K562 (cell line): ENCODE data around the gene TECPR2. TPM values are rescaled to one million over a fixed set of nuclear protein-coding genes. Genes with fewer than 3 reads are reported as not detected.

ENCODE experiments used
- BHLHE40 ChIP-seq: IDR thresholded peaks from 2 replicates; pipeline ENCODE4 v1.6.1; 2011; ENCODE audit warnings: low read length, improper control_type of control experiment
- CREB5 ChIP-seq: fragments of 250-450 bp; sonication (Bioruptor Pico); IDR thresholded peaks from 2 replicates; pipeline ENCODE4 v1.5.0; 2020; ENCODE audit warnings: mild to moderate bottlenecking
- ELF4 ChIP-seq: fragments of 450-650 bp; formaldehyde crosslinking; IDR thresholded peaks from 2 replicates; pipeline ENCODE4 v1.4.0; 2022; ENCODE audit warnings: missing genetic modification characterization
- ETV1 ChIP-seq: fragments of 450-650 bp; conservative IDR thresholded peaks from 2 replicates; pipeline ENCODE4 v1.6.1; 2016; ENCODE audit warnings: missing genetic modification characterization, control low read depth, low read depth, missing compliant biosample characterization
- FOSL1 ChIP-seq: fragments of 200-800 bp; sonication (Bioruptor generic); conservative IDR thresholded peaks from 2 replicates; pipeline ENCODE4 v1.6.1; 2016; ENCODE audit warnings: missing genetic modification characterization, missing compliant biosample characterization
- HMGN3 ChIP-seq: IDR thresholded peaks from 2 replicates; pipeline ENCODE4 v1.6.1; 2011; ENCODE audit warnings: borderline replicate concordance, low read depth, mild to moderate bottlenecking, mixed read lengths, low read length; ENCODE audit not compliant: insufficient read length; ENCODE audit errors: extremely low read depth
- MED1 ChIP-seq: sonication (generic); formaldehyde crosslinking; IDR thresholded peaks from 2 replicates; pipeline ENCODE4 v1.8.1; 2023; ENCODE audit warnings: missing genetic modification reagents, borderline replicate concordance
- NFIC ChIP-seq: fragments of 450-650 bp; IDR thresholded peaks from 2 replicates; pipeline ENCODE4 v1.6.1; 2017; ENCODE audit warnings: mild to moderate bottlenecking, inconsistent platforms
- POLR2AphosphoS5 ChIP-seq: IDR thresholded peaks from 2 replicates; pipeline ENCODE4 v1.6.1; 2011; ENCODE audit warnings: mild to moderate bottlenecking, low read depth, low read length, moderate library complexity; ENCODE audit not compliant: control insufficient read depth, insufficient read depth
- PRDM10 ChIP-seq: fragments of 450-650 bp; IDR thresholded peaks from 2 replicates; pipeline ENCODE4 v1.6.1; 2018; ENCODE audit not compliant: partially characterized antibody
- PRPF4 ChIP-seq: fragments of 200-400 bp; formaldehyde crosslinking; IDR thresholded peaks from one replicate; pipeline ENCODE4 v1.6.1; 2017; ENCODE audit warnings: low read length, low read depth, mild to moderate bottlenecking; ENCODE audit not compliant: insufficient read depth, poor library complexity, severe bottlenecking
- RBM14 ChIP-seq: fragments of 200-400 bp; formaldehyde crosslinking; IDR thresholded peaks from 2 replicates; pipeline ENCODE4 v1.6.1; 2018; ENCODE audit warnings: low read depth, mild to moderate bottlenecking, low read length, moderate library complexity, borderline replicate concordance; ENCODE audit not compliant: insufficient read depth
- RFX7 ChIP-seq: fragments of 250-450 bp; sonication (Bioruptor Pico); IDR thresholded peaks from 2 replicates; pipeline ENCODE4 v1.5.1; 2021; ENCODE audit warnings: mild to moderate bottlenecking
- SMARCB1 ChIP-seq: IDR thresholded peaks from 2 replicates; pipeline ENCODE4 v1.6.1; 2011; ENCODE audit warnings: improper control_type of control experiment, low read depth; ENCODE audit not compliant: insufficient read length
- SMC3 ChIP-seq: conservative IDR thresholded peaks from 2 replicates; pipeline ENCODE4 v1.6.1; 2011; ENCODE audit warnings: low read depth, low read length, improper control_type of control experiment; ENCODE audit not compliant: insufficient read depth
- YY1 ChIP-seq, 3 experiments: IDR thresholded peaks; 2 replicates each; pipeline ENCODE4 v1.6.1; 2011; ENCODE audit warnings: low read length in 2 of 3, mild to moderate bottlenecking in 2 of 3, moderate library complexity in 2 of 3, borderline replicate concordance in 1 of 3, control low read depth in 1 of 3, low read depth in 1 of 3; ENCODE audit not compliant: insufficient read depth in 3 of 3, insufficient replicate concordance in 2 of 3, control insufficient read depth in 1 of 3, insufficient read length in 1 of 3; ENCODE audit errors: extremely low read depth in 1 of 3
- ZNF12 ChIP-seq: sonication (generic); formaldehyde crosslinking; IDR thresholded peaks from 2 replicates; pipeline ENCODE4 v1.4.0; 2020; ENCODE audit warnings: mild to moderate bottlenecking, missing genetic modification reagents
- ZNF282 ChIP-seq: sonication (generic); formaldehyde crosslinking; IDR thresholded peaks from 2 replicates; pipeline ENCODE4 v1.8.1; 2023; ENCODE audit warnings: missing genetic modification reagents
- ZNF57 ChIP-seq: fragments of 450-650 bp; formaldehyde crosslinking; IDR thresholded peaks from 2 replicates; pipeline ENCODE4 v1.4.0; 2020; ENCODE audit warnings: mild to moderate bottlenecking, moderate library complexity
- ZNF778 ChIP-seq: fragments of 450-650 bp; formaldehyde crosslinking; IDR thresholded peaks from 2 replicates; pipeline ENCODE4 v1.4.0; 2020; ENCODE audit warnings: mild to moderate bottlenecking, moderate library complexity
- polyA plus RNA-seq, 8 experiments: library from polyadenylated mRNA; depleted of rRNA in 4 of 8; stranded (reverse) in 5 of 8; unstranded in 3 of 8; fragments of >200 nt; fragmentation: Nextera tagmentation in 2 of 8; fragmentation: Illumina TruSeq in 1 of 8; extraction: Ambion mirVana in 2 of 8; extraction: Trizol in 1 of 8; gene quantifications; 2 replicates each; pipeline versions ENCODE4 v1.2.1 to v1.2.3, GENCODE V29; 2011 to 2014; ENCODE audit warnings: inconsistent platforms in 1 of 8, missing spikeins in 1 of 8
- total RNA-seq, 7 experiments: library from RNA; depleted of rRNA in 6 of 7; stranded (reverse); fragments of >200 nt in 6 of 7; fragmentation: Illumina TruSeq in 2 of 7; extraction: Trizol in 2 of 7; gene quantifications; 2 replicates each; pipeline versions ENCODE4 v1.2.1 to v1.2.3, GENCODE V29; 2011 to 2021; ENCODE audit warnings: low replicate concordance in 1 of 7

TECPR2 gene
- total and polyA plus RNA-seq, 9 of the 15 experiments (the other 6 are each of a cell fraction or from before 2014, with no cell fraction given) = 0.04 to 3.0 (median 0.83) TPM

- TF ChIP-seq ZNF282 (CRISPR knock-in tag) (no peak), CREB5 (CRISPR knock-in tag) (no peak), ELF4 (CRISPR knock-in tag) (no peak), PRDM10 (no peak), FOSL1 (tag) (no peak), POLR2AphosphoS5 (0 out of 2 replicates have a peak, but pooled peaks have one; percentile 10), RBM14 (no peak), HMGN3 (peak; percentile 59), SMC3 (no peak), ZNF57 (CRISPR knock-in tag) (no peak), ETV1 (tag) (no peak), BHLHE40 (peak; percentile 69), NFIC (peak; percentile 63), YY1 (IDR thresholded peaks at IDR 0.05; ENCODE audit: borderline replicate concordance in 1 of 3, control insufficient read depth in 1 of 3, extremely low read depth in 1 of 3, insufficient read depth in 3 of 3, insufficient read length in 1 of 3, insufficient replicate concordance in 2 of 3, low read depth in 1 of 3, low read length in 2 of 3) (no peak), SMARCB1 (no peak), PRPF4 (no peak), ZNF12 (CRISPR knock-in tag) (no peak), MED1 (no peak), RFX7 (CRISPR knock-in tag) (no peak), ZNF778 (CRISPR knock-in tag) (no peak)
These were observed 146.3 kb downstream of the TECPR2 start (continued) for GRCh38 chr14:102508774-102509745.
